ENCODE data around the gene TUBB4B. TPM values are rescaled to one million over a fixed set of nuclear protein-coding genes. Genes with fewer than 3 reads are reported as not detected.
A peak's percentile ranks its signal among the peaks of the same experiment; 100 is the strongest.

Gene TUBB4B
- total RNA-seq, 1 donor = 67.7 TPM

DNA sequence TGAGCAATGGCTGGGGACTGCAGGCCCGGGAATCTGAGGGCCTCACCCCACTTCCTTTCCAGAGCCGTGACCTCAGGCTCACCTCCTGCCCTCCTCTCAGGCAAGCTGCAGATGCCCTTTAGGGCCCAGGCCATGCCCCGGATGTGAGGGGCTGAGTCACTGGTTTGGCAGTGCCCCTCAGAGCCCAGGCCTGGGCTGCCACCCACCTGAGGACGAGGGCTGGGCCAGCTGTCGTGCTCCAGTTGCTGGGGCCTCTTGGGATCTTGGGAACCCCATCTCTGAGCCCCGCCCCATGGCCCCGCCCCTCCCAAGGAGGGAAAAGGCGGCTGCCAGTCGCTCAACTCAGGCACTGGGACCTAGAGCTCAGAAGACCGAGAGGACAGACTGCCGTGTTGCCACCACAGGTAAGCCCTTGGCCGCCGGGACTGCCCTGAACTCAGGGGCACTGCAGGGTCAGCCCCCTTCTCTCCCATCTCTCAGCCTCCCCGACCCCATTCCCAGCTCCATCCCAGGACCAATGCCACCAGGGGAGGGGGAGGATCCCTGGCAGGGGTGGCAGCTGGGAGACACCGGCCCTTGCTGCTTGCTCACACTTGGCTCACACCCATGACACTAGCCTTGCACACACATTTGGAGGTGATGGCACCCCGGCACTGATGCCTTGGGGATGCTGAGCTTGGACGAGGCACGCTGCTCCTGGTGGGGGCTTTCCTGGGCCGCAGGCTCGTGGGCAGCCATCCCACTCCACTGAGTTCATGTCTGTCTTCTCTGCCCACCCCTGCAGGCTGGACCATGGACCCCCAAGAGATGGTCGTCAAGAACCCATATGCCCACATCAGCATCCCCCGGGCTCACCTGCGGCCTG, 16.0 kb upstream of the TUBB4B start, which contains the start of gene CYSRT1:
TSS of gene CYSRT1 (plus strand) at position 345 of the 865 bp plus-strand sequence. CDS start at position 793, 448 bp downstream.
- H3K27ac ChIP-seq (ENCODE audit: low read depth, low read length) = peak within 1 kb of the TSS; percentile 86

DNA sequence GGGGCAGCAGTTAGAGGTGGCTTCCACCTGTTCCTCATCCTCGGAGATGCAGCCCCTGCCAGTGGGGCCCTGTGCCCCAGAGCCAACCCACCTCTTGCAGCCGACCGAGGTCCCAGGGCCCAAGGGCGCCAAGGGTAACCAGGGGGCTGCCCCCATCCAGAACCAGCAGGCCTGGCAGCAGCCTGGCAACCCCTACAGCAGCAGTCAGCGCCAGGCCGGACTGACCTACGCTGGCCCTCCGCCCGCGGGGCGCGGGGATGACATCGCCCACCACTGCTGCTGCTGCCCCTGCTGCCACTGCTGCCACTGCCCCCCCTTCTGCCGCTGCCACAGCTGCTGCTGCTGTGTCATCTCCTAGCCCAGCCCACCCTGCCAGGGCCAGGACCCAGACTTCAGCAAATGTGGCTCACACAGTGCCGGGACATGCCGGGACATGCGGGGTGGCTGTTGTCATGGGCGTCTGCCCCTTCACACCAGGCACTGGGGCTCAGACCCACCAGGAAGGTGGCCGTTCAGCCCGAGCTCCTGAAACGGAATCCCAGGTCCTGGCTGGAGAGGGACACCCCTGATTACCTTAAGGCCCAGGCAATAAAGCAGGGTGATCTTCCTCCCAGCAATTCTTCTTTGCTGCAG, 15.3 kb upstream of the TUBB4B start:
- DNase-seq (ENCODE audit: insufficient read length, low spot score, missing footprints) = no peak
- TF ChIP-seq, protein P1, sequence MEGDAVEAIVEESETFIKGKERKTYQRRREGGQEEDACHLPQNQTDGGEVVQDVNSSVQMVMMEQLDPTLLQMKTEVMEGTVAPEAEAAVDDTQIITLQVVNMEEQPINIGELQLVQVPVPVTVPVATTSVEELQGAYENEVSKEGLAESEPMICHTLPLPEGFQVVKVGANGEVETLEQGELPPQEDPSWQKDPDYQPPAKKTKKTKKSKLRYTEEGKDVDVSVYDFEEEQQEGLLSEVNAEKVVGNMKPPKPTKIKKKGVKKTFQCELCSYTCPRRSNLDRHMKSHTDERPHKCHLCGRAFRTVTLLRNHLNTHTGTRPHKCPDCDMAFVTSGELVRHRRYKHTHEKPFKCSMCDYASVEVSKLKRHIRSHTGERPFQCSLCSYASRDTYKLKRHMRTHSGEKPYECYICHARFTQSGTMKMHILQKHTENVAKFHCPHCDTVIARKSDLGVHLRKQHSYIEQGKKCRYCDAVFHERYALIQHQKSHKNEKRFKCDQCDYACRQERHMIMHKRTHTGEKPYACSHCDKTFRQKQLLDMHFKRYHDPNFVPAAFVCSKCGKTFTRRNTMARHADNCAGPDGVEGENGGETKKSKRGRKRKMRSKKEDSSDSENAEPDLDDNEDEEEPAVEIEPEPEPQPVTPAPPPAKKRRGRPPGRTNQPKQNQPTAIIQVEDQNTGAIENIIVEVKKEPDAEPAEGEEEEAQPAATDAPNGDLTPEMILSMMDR (IDR thresholded peaks at IDR 0.05; ENCODE audit: extremely low read depth, low read depth, low read length) = no peak
- H3K27ac ChIP-seq (ENCODE audit: low read depth, low read length) = no peak overlapping the region
- H4K20me1 ChIP-seq (ENCODE audit: insufficient read depth, low read length) = no peaks in the 10 kb centered on the region
- H3K4me3 ChIP-seq (ENCODE audit: insufficient read depth, low read length) = no peak overlapping the region
- H2AFZ ChIP-seq (ENCODE audit: low read length) = no peak overlapping the region
- H3K79me2 ChIP-seq (ENCODE audit: insufficient read depth, low read length) = no peaks in the 10 kb centered on the region
- peaks cover 9% of the 10 kb centered on the region for H3K4me1 ChIP-seq (ENCODE audit: insufficient read depth, low read length)
- H3K27me3 ChIP-seq (ENCODE audit: insufficient read depth, low read length) = no peaks in the 10 kb centered on the region
- H3K36me3 ChIP-seq (ENCODE audit: insufficient read depth, low read length) = no peaks in the 10 kb centered on the region
- no peak overlapping the region for H3K4me2 ChIP-seq (ENCODE audit: insufficient read depth, low read length)
- H3K9me3 ChIP-seq (ENCODE audit: low read depth, low read length) = no peaks in the 10 kb centered on the region

More for the DNA sequence above, 16.0 kb upstream of the TUBB4B start, which contains the start of gene CYSRT1:
- DNase-seq (ENCODE audit: insufficient read length, low spot score, missing footprints) = no peak
- Histone ChIP-seq H3K4me3 (ENCODE audit: insufficient read depth, low read length) (peak within 1 kb of the TSS; percentile 90), H3K4me2 (ENCODE audit: insufficient read depth, low read length) (peak within 1 kb of the TSS; percentile 87), H3K4me1 (ENCODE audit: insufficient read depth, low read length) (peaks cover 9% of the 10 kb centered on the region), H3K9me3 (ENCODE audit: low read depth, low read length) (no peaks in the 10 kb centered on the region), H2AFZ (ENCODE audit: low read length) (peak within 1 kb of the TSS; percentile 91), H4K20me1 (ENCODE audit: insufficient read depth, low read length) (no peaks in the 10 kb centered on the region), H3K36me3 (ENCODE audit: insufficient read depth, low read length) (no peaks in the 10 kb centered on the region), H3K79me2 (ENCODE audit: insufficient read depth, low read length) (no peaks in the 10 kb centered on the region), H3K27me3 (ENCODE audit: insufficient read depth, low read length) (no peaks in the 10 kb centered on the region)
- TF ChIP-seq, protein P1 (IDR thresholded peaks at IDR 0.05; ENCODE audit: extremely low read depth, low read depth, low read length) = no peak

DNA sequence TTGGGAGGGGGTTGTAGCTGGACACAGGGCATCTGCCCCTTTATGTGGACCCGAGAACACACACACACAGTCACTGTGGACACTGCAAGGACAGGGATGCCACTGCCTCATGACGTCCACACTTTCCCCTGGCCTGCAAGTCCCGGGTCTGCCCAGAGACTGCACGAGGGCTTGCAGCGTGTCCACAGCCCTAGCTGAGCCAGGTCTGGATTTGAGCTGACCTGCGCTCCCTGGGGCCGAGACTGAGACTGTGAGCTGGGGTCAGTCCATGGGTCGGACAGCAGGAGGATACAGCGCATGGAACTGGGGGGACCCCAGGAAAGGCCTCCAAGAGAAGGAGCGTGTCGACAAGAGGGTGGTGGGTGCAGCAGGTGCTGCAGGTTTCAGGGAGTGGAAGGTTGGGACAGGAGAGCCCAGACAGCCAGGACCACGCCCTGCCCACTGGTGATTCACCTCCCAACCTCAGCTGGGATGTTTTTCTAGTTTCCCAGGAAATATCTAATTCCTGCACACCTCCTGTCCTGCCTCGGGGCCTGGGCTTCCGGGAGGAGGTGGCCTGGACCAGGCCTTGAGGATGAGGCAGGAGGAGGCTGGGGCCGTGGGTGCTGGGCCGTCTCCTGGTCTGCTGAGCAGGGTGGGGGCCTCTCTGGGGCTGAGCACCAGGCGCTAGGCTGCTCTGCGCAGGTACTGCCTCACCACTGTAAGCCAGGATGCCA, 14.6 kb upstream of the TUBB4B start:
- Histone ChIP-seq H4K20me1 (ENCODE audit: insufficient read depth, low read length) (no peaks in the 10 kb centered on the region), H3K27ac (ENCODE audit: low read depth, low read length) (no peak overlapping the region), H3K79me2 (ENCODE audit: insufficient read depth, low read length) (no peaks in the 10 kb centered on the region), H2AFZ (ENCODE audit: low read length) (no peak overlapping the region), H3K4me3 (ENCODE audit: insufficient read depth, low read length) (no peak overlapping the region), H3K4me2 (ENCODE audit: insufficient read depth, low read length) (no peak overlapping the region), H3K36me3 (ENCODE audit: insufficient read depth, low read length) (no peaks in the 10 kb centered on the region), H3K27me3 (ENCODE audit: insufficient read depth, low read length) (no peaks in the 10 kb centered on the region), H3K4me1 (ENCODE audit: insufficient read depth, low read length) (peaks cover 9% of the 10 kb centered on the region), H3K9me3 (ENCODE audit: low read depth, low read length) (no peaks in the 10 kb centered on the region)
- TF ChIP-seq, protein P1 (IDR thresholded peaks at IDR 0.05; ENCODE audit: extremely low read depth, low read depth, low read length) = no peak
- DNase-seq (ENCODE audit: insufficient read length, low spot score, missing footprints) = no peak
